Stromal cell of bone marrow (primary cell): Measurements from ENCODE around the gene ZFHX3.

ENCODE experiments used
- DNase-seq: peaks from one replicate; pipeline ENCODE4 v3.0.0-alpha.2; 2012; ENCODE audit warnings: low read depth

ZFHX3 gene

DNA sequence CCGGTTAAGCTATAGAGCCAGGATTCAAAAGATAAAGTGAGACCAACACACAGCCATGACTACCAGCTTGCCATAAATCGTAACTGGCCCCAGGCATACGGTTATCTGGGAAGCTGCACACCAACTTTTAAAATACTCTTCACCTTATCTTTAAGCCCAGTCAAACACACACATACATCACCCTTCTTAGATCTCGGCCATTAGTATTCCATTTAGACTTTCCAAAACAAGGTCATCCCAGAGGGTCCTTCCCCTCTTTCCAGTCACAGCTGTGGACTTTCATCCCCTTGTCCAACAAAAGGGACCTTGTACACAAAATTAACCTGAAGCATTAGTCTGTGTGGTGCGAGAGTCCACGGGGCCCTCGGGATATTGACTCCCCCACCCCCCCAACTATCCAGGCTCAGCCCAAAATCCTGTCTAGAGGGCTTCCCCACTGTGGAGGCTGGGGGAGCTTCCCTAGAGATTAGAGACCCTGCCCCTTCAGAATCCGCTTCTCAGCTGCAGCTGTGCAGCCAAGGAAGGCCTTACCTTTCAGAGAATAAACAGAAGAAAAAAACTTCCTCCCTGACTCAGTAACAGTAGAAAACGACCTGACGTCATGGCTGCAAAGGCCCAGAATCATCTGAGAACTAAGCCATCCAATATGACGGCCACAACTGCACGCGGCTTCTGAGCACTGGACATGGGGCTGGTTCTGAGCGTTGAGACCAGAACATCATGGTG lies 9.9 kb downstream of the ZFHX3 start:
- no peak for DNase-seq

DNA sequence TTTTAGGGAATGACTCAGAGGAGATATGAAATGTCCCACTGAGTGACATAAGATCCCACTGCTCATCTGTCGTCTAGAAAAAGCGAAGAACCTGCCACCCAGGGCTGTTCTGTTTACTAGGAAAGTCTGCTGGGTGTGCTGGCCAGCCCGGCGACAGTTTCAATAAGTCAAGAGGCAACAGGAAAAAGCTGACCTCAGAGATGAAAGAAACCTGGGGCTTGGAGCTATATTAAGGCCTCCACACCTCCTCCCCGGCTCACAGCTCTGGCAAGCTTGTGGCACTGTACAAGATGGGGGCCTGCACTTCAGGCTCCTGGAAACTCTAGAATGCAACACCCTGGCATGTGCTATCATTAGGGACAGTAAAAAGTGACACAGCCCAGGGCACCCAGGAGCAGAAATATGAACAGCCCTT lies 10.6 kb downstream of the ZFHX3 start:
- no peak for DNase-seq

DNA sequence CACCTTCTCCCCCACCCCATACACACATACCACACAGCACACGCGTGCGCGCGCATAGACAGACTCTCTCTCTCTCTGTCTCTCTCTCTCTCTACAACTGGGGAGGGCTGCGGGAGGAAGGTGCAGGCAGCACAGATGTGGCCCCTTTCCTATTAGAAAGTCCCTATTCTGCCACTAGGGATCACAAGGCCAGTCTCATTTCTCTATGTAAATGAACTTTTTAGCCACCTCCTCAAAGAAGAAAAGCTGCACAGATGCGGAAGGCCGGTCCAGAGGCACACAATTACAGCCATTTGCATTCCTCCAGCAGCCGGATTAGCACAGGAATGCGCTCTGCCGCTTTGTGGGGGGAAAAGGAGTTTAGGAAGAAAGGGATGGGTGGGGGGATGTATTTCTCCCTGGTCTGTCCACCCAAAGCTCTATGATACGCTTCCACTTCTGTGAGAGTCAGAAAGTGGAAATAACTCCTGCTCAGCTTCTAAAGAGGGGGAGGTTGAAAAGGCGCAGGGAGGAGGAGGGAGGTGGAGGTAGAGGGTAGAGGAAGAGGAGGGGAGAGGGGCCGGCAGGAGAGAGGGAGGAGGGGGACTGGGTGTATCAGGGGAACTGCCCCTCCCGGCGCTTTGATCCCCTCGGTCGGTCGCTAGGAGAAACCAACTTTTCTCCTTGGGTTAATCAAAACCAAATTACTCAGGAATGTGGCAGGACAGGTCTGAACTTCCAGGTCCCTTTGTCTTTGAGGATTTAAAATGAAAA lies 11.7 kb downstream of the ZFHX3 start:
- DNase-seq = no peak

DNA sequence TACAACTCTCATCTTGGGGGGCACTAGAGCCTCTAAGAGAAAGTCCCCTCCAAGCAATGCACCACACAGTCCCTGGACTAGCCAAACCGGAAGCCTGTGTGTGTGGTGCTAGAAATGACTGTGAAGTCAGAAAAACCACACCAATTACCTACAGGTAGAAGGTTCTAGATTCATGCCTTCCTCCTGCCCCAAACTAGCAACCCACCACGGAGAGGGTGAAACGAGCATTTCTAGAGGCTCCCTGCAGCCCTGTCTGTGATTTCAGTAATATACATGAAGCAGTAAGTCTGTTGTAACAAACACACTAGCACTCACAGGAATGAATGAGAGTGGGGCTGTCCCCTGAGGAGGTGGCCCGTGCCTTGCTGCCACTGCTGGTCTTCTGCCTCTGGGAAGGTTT lies 13.6 kb downstream of the ZFHX3 start:
- no peak for DNase-seq

DNA sequence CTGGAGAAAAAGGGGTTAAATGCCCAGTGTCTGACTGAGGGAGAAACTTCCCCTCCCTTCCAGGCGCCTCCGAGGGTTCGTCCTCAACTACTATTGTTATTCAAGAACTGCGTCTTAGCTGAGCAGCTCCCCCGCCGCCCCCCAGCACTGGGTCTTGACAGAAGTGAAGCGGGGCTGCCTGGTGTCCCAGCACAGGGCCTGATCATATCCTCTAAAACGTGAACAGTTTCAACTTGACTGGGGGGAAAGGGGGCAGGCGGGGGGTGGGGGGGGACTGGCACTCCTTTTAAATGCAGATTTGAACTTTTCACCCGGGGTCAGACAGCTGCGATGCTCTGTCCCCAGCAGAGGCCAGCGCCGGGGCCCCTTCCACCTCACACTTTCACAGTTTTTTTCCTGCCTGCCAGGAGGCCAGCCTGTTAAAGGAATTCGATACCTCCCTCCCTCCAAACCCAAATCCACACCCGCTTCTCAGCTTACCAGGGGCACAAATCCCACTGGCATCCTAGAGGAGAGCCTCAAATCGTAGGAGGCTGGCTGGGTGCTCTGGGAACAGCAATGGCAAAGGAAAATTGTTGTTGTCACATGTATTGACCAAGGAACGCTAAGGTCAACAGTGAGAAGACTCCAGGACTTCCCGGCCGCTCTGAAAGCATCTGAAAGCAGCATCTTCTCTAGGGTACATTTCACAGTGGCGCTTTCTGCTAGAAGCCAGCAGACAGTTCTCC lies 14.5 kb downstream of the ZFHX3 start:
- no peak for DNase-seq

DNA sequence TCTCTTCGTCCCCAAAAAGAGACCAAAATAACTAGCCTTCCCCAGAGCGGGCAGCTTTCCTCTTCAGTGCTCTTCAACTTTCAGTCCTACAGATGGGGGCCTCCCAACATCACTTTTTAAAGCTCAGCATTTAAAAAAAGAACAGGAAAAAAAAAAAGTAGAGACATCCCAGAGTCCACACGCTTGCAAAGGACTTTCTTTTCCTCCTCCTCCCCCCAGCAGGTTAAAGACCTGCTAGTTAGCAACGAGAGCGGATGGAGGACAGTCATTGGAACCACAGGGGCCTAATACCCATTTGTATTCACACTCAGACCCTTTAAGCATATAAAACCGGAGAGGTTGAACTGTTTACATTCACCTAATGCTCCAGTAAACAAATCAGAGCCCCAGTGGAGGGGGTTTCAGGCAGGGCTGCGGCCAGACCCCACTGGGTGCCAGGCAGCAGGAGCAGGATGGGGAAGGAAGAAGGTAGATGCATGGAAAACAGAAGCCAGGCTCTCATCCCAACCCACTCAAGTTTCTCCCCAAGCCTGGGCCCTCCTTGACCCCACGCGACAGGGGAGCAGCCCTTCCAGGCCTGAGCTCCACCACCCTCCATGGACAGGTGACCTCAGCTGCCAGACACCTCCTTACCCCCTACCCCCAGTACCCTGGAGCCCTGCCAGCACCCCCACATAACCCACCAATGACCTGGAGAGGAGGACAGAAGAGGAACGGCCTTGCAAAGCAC lies 15.2 kb downstream of the ZFHX3 start:
- DNase-seq = no peak

- no peak for DNase-seq
Measured at GRCh38 chr16:73031984-73032383, 15.9 kb downstream of the ZFHX3 start.

GRCh38 chr16:73031155-73031866 lies 16.6 kb downstream of the ZFHX3 start:
- no peak for DNase-seq

DNA sequence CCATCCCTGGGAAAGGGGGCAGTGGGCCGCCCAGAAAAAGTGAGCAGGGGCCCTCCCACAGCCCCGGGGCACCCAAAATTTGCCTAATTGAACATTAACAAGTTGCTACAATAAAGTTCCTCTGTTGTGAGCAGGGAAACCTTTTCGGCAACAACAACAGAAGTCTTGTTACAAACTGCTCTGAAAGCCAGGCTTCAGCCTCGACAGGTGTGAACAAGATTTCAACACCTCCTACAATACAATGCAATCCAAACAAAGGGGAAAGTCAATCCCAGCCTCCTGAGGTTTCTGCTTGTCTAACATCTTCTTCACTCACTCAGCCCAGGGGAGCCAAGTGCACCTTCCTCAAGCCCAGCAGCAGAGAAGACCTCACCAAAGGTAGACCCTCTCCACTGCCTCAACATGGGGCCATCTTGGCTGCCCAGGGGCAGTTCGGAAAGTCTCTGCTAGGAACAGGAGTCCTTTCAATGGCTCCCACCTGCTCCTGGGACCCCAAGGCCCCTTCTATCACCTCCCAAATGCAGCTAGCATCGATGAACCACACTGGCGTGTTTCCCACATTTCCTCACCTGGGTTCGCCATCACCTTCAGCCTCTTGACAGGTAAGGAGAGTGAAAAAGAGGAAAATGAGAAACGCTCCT lies 19.1 kb downstream of the ZFHX3 start:
- DNase-seq = no peak

DNA sequence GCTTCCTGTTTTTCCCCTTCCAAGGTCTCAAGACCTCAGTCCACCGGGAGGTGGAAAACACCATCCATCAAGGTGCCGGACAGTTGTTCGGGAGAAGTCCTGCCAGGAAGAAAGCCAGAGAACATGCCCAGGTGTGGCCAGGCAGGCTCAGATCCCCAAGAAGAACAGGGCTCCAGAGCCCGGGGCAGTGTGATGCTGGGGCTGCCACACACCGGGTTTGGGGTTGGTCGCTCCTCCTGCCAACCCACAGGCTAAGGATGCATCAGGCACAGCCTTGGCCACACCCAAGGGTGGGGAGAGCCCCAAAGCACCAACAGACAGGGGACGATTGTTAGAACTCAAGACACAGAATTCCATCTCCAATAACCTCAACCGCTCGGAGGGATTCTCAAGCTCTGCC lies 19.7 kb downstream of the ZFHX3 start:
- DNase-seq = no peak

GRCh38 chr16:73027685-73028111 lies 20.2 kb downstream of the ZFHX3 start:
- no peak for DNase-seq

DNA sequence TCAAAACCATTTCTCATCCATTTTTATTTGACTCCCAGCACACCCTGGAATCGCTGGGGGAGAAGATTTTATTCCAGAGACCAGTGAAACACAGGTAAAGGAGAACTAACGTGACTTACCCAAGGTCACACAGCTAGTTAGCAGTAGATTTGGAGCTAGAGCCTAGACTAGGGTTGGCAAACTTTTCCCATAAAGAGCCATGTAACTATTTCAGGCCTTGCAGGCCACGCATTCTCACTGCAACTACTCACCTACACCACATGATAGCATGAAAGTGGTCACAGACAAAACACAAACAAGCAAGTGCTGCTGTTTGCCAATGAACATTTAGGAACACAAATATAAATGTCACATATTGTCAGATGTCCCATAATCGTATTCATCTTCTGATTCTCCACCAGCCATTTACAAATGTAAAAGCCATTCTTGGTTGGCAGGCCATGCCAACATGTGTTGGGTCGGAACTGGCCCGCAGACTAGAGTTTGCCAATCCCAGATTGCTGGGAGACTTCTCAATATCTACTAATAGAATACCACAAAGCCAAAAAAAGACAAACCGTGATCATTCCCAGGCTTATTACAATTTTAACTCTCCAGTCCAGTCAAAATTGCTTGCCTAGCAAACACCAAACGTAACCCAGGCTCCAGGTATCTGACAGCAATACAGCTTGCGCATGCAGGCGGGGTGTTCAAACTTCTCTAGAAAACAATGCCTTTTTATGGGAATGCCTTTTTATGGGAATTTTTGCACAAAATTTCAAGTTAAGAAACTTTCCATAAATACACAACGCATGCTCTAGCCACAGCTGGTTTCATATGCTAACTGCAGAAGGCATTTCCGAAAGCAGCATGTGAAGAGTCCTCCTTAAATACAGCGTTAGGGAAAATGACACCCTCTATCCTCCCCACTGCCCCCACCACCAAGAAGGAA lies 20.9 kb downstream of the ZFHX3 start:
- DNase-seq = no peak

DNA sequence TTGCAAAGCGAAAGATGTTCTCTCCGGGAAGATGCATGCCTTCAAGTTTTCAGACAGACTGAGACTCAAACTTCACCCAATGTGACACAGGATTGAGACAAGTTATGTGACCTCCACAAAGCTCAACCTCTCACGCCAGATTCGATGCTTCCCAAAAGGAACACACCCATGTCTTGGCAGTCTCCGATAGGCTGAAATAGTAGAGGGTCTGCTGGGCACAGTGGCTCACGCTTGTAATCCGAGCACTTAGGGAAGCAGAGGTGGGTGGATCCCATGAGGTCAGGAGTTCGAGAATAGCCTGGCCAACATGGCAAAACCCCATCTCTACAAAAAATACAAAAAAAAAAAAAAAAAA lies 22.1 kb downstream of the ZFHX3 start:
- no peak for DNase-seq

GRCh38 chr16:73025151-73025855 lies 22.6 kb downstream of the ZFHX3 start:
- peak; percentile 26 for DNase-seq

DNA sequence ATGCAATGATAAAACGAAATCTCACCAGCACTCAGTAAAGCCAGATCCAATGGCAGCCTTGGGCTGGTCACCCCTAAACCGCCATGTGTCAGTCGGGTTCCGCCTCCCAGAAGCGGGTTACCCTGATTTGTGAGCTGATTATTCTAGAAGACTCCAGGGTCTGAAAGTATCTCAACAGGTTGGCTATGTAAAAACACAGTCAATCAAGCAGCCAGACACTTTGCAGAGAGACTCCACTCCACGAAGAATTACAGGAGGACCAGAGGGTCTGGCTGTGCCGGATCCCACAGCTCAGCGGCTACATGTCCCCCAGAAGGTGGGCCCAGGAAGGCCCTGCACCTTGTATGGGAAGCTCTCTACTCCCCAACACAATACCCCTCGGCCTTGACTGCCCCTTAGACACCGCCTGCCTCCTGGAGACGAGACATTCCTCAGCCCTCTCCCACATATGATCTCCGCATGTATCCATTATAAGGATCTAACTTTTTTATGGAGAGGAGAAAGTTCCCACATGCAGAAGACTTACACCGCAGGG lies 23.3 kb downstream of the ZFHX3 start:
- DNase-seq = no peak

DNA sequence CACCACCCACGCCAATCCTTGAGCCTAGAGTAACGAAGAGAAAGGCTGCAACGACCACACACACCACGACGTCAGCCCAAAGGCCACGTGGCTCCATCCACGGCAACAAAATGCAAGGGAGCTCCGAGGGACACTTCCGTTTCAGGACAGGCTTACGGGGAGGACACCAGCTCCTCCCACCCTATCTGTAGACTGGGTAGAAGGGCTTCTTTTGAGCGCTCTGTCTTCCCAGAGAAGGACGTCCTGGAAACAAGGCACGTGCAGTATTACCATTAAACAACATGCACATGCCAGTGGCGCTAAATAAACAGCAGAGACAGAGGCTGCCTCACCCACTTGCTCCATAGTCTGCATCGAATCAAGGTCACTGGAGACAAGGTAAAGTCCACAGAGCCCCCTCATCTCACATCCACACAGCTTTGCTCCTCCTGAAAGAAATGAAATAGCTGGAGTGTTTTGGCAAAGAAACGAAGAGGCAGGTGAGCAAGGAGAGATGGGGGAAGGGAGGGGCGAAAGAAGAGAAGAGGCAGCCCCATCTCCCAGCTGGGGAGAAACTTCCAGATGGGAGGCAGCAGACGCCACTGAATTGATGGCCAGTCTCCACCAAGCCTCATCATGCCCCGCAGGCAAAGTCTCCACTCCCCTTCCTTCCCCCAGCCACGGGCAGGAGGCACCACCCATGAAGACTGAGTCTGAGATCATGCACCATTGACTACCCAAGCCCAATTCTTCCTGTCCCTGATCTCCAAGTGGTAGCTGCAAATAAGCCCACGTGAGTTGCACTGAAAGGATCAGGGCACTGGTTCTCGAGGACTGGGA lies 24.0 kb downstream of the ZFHX3 start:
- no peak for DNase-seq

- DNase-seq = no peak
Measured at GRCh38 chr16:73023320-73023719, 24.6 kb downstream of the ZFHX3 start.

- DNase-seq = no peak
Measured at GRCh38 chr16:73022534-73022933, 25.4 kb downstream of the ZFHX3 start.
